GM21381 (cell line): ENCODE measurements around the gene PRKCA.

Source experiments
- ATAC-seq: cut with Tn5 transposase; IDR thresholded peaks from one replicate; pipeline ENCODE4 v1.9.1; 2021; ENCODE audit warnings: mild to moderate bottlenecking, moderate library complexity; ENCODE audit not compliant: unreplicated experiment

Gene PRKCA

GRCh38 chr17:66633317-66633965, 331.0 kb downstream of the PRKCA start:
- ATAC-seq, result no peak

- no peak for ATAC-seq
Measured at GRCh38 chr17:66634193-66634592, 331.8 kb downstream of the PRKCA start.

GRCh38 chr17:66635386-66636045, 333.1 kb downstream of the PRKCA start:
- no peak for ATAC-seq

- ATAC-seq, result no peak
Measured at GRCh38 chr17:66636111-66636510, 333.7 kb downstream of the PRKCA start.

- no peak for ATAC-seq
Measured at GRCh38 chr17:66637491-66637890, 335.1 kb downstream of the PRKCA start.

- no peak for ATAC-seq
Measured at GRCh38 chr17:66638707-66639479, 336.5 kb downstream of the PRKCA start.

- no peak for ATAC-seq
Measured at GRCh38 chr17:66643815-66644710, 341.6 kb downstream of the PRKCA start.

GRCh38 chr17:66645259-66645658, 342.8 kb downstream of the PRKCA start:
- no peak for ATAC-seq

GRCh38 chr17:66647391-66647983, 345.1 kb downstream of the PRKCA start:
- no peak for ATAC-seq

- no peak for ATAC-seq
Measured at GRCh38 chr17:66649818-66650543, 347.6 kb downstream of the PRKCA start.

GRCh38 chr17:66650544-66650877, 348.1 kb downstream of the PRKCA start:
- ATAC-seq, result no peak

GRCh38 chr17:66652840-66653507, 350.6 kb downstream of the PRKCA start:
- ATAC-seq, result no peak

- ATAC-seq, result no peak
Measured at GRCh38 chr17:66654106-66654740, 351.8 kb downstream of the PRKCA start.

GRCh38 chr17:66654764-66655163, 352.4 kb downstream of the PRKCA start:
- ATAC-seq, result no peak

GRCh38 chr17:66655461-66655860, 353.0 kb downstream of the PRKCA start:
- no peak for ATAC-seq

- ATAC-seq, result no peak
Measured at GRCh38 chr17:66655861-66656260, 353.4 kb downstream of the PRKCA start.

- no peak for ATAC-seq
Measured at GRCh38 chr17:66661411-66662256, 359.2 kb downstream of the PRKCA start.

- no peak for ATAC-seq
Measured at GRCh38 chr17:66662496-66662895, 360.1 kb downstream of the PRKCA start.
